B cell (primary cell): ENCODE measurements around the gene XPC. TPM values are rescaled to one million over a fixed set of nuclear protein-coding genes. Genes with fewer than 3 reads are reported as not detected.
"Not testable (repeated sequence)": the region's sequence is repeated elsewhere in the genome, so short reads cannot be mapped to it uniquely, and the experiment has no call there.

Experiments
- ATAC-seq: fragments of 200-7000 bp; cut with Tn5 transposase; one replicate; pipeline ENCODE4 v1.10.0; 2021; ENCODE audit warnings: low read depth, mild to moderate bottlenecking, moderate number of reproducible peaks, moderate library complexity
- CTCF ChIA-PET: fragments of 350-600 bp; sonication (Branson Sonifier 250); formaldehyde crosslinking; loops from one replicate; lab custom pipeline; 2021; ENCODE audit warnings: antibody characterized with exemption, inconsistent platforms; lab: Charles Lee
- POLR2A ChIA-PET: fragments of 350-600 bp; sonication (Branson Sonifier 250); formaldehyde crosslinking; loops from one replicate; lab custom pipeline; 2021; ENCODE audit warnings: antibody characterized with exemption; lab: Charles Lee
- DNase-seq: peaks from one replicate; pipeline ENCODE4 v3.0.0; 2013
- H2AFZ ChIP-seq: 2 replicates; pipeline ENCODE4 v1.6.1; 2012; ENCODE audit warnings: mild to moderate bottlenecking, low read depth, low read length; ENCODE audit not compliant: insufficient read depth, poor library complexity, severe bottlenecking
- H3K27ac ChIP-seq, 2 donors: 1 replicate in 1 of 2; 2 replicates in 1 of 2; pipeline ENCODE4 v1.5.1; 2012 to 2013; ENCODE audit warnings: low read length in 2 of 2, mild to moderate bottlenecking in 2 of 2, moderate library complexity in 1 of 2
- H3K27me3 ChIP-seq, 4 experiments: fragments of 200-600 bp in 1 of 4; sonication (generic) in 1 of 4; replicated peaks in 1 of 4; 1 replicate in 2 of 4; 2 replicates in 2 of 4; pipeline versions ENCODE4 v1.6.1 to v1.7.0; 2013 to 2016; ENCODE audit warnings: low read length in 3 of 4, mild to moderate bottlenecking in 2 of 4, mixed read lengths in 1 of 4, moderate library complexity in 1 of 4; ENCODE audit not compliant: insufficient read depth in 4 of 4, control insufficient read depth in 3 of 4; ENCODE audit errors: control extremely low read depth in 1 of 4
- H3K36me3 ChIP-seq, 2 experiments: replicated peaks in 1 of 2; 1 replicate in 1 of 2; 2 replicates in 1 of 2; pipeline versions ENCODE4 v1.6.1 to v1.7.1; 2013; ENCODE audit warnings: low read length in 1 of 2; ENCODE audit not compliant: insufficient read depth in 2 of 2, control insufficient read depth in 1 of 2; ENCODE audit errors: control extremely low read depth in 1 of 2, extremely low read depth in 1 of 2
- H3K4me1 ChIP-seq, 2 donors: fragments of 200-600 bp in 1 of 2; sonication (generic) in 1 of 2; 1 replicate in 1 of 2; 2 replicates in 1 of 2; pipeline versions ENCODE4 v1.5.1 to v1.6.1; 2013 to 2017; ENCODE audit warnings: low read length in 2 of 2; ENCODE audit not compliant: control insufficient read depth in 2 of 2, insufficient read depth in 2 of 2
- H3K4me2 ChIP-seq: replicated peaks from 2 replicates; pipeline ENCODE3; 2012; ENCODE audit warnings: mild to moderate bottlenecking, low read depth, low read length; ENCODE audit not compliant: poor library complexity, severe bottlenecking
- H3K4me3 ChIP-seq, 5 experiments: fragments of 200-600 bp in 1 of 5; sonication (generic) in 1 of 5; 1 replicate in 3 of 5; 2 replicates in 2 of 5; pipeline versions ENCODE4 v1.5.1 to v1.7.0; 2011 to 2016; ENCODE audit warnings: low read length in 4 of 5, mild to moderate bottlenecking in 4 of 5, low read depth in 2 of 5, control low read depth in 1 of 5, moderate library complexity in 1 of 5; ENCODE audit not compliant: insufficient read depth in 1 of 5; ENCODE audit errors: control extremely low read depth in 1 of 5, extremely low read depth in 1 of 5
- H3K79me2 ChIP-seq: fragments of 200-600 bp; sonication (generic); one replicate; pipeline ENCODE4 v1.6.0; 2016; ENCODE audit warnings: low read length; ENCODE audit not compliant: control insufficient read depth, insufficient read depth
- H3K9ac ChIP-seq: fragments of 200-600 bp; sonication (generic); 2 replicates; pipeline ENCODE4 v1.6.1; 2017; ENCODE audit warnings: mild to moderate bottlenecking, low read length, moderate library complexity
- H3K9me3 ChIP-seq, 3 donors: one replicate each; pipeline versions ENCODE4 v1.6.1 to v1.7.1; 2013; ENCODE audit warnings: low read length in 2 of 3; ENCODE audit not compliant: control insufficient read depth in 2 of 3, insufficient read depth in 1 of 3; ENCODE audit errors: control extremely low read depth in 1 of 3
- H4K20me1 ChIP-seq: 2 replicates; pipeline ENCODE4 v1.6.0; 2012; ENCODE audit warnings: mild to moderate bottlenecking, low read length; ENCODE audit not compliant: insufficient read depth, control insufficient read depth, poor library complexity, severe bottlenecking
- H3K27ac Mint-ChIP-seq: one replicate; pipeline ENCODE4 v1.8.0; 2021; ENCODE audit warnings: mixed read lengths
- H3K27me3 Mint-ChIP-seq: one replicate; pipeline ENCODE4 v1.8.0; 2021; ENCODE audit warnings: mixed read lengths
- H3K4me1 Mint-ChIP-seq: one replicate; pipeline ENCODE4 v1.8.0; 2021; ENCODE audit warnings: mixed read lengths
- H3K4me3 Mint-ChIP-seq: one replicate; pipeline ENCODE4 v1.8.0; 2021; ENCODE audit warnings: mixed read lengths
- H3K9me3 Mint-ChIP-seq: one replicate; pipeline ENCODE4 v1.8.0; 2022; ENCODE audit warnings: mixed read lengths; ENCODE audit not compliant: insufficient read depth
- EZH2 ChIP-seq: IDR thresholded peaks from 2 replicates; pipeline ENCODE4 v1.6.1; 2012; ENCODE audit warnings: borderline replicate concordance, low read depth, mild to moderate bottlenecking, moderate library complexity, low read length; ENCODE audit not compliant: insufficient read depth, poor library complexity, severe bottlenecking
- WGBS: methylation state at CpG from one replicate; pipeline ENCODE4 v1.1.5; 2013; ENCODE audit warnings: missing lambda C conversion rate; ENCODE audit not compliant: insufficient coverage; 5-methylcytosine and 5-hydroxymethylcytosine counted together
- intact Hi-C: fragments of 100-400 bp; cut with micrococcal nuclease; formaldehyde crosslinking; loops from one replicate; pipeline ENCODE4 v1.10.0; 2022
- polyA plus RNA-seq: library from polyadenylated mRNA; depleted of rRNA; stranded (reverse); fragments of >200 nt; gene quantifications from 2 replicates; pipeline ENCODE4 v1.2.3, GENCODE V29; 2012
- total RNA-seq, 2 donors: library from RNA; stranded (reverse); fragments of 120-200 nt in 1 of 2; gene quantifications; 1 replicate in 1 of 2; 2 replicates in 1 of 2; pipeline versions ENCODE4 v1.2.3 to v1.2.4, GENCODE V29; 2013 to 2022
- TF ChIP-seq, protein P1 (sequence below): fragments of 200-600 bp; IDR thresholded peaks from one replicate; pipeline ENCODE4 v1.8.0; 2022; ENCODE audit warnings: antibody characterized with exemption, mild to moderate bottlenecking

The XPC gene
- total and polyA plus RNA-seq, 2 donors (not counting 1 experiment from before 2014, with no cell fraction given), result 22.5 to 67.6 TPM

DNA sequence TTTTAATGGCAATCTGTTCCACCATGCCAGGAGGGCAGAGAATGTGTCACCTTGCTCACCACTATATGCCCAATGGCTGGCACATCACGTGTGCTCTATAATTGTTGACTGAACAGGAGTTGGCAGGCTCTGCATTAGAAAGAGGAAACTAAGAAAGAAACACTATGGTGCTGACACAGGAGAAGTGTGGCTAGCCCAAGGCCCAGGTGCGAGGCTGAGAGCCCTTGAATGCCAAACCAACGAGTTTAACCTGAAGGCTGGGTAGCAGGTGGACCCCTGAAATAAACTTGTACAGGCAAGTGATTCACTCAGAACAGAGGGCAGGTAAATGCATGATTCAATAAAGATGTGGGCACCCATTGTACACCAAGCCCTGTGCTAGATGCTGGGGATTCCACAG lies 56.1 kb downstream of the XPC start:
- CTCF ChIA-PET, result interaction anchor here (1.5 kb wide), 1 partner anchor 81 kb away, joined by 4 read pairs; no protein-coding TSS in a partner anchor
- no peak for DNase-seq
- intact Hi-C loops, result loop anchor here (5.0 to 10.0 kb wide), 4 partner anchors 40 to 1565 kb away; partner anchors contain the start of genes BTD, HACL1 and MKRN2
- Histone ChIP-seq H3K4me3 (no peak overlapping the region), H3K27ac (no peak overlapping the region), H3K27me3 (no peaks in the 10 kb centered on the region), H3K36me3 (peaks cover 0 to 13% of the 10 kb centered on the region in 2 experiments), H2AFZ (no peak overlapping the region), H3K4me1 (peaks cover 24 to 32% of the 10 kb centered on the region in 2 donors), H3K79me2 (peaks cover 67% of the 10 kb centered on the region), H3K4me2 (no peak overlapping the region), H3K9me3 (no peaks in the 10 kb centered on the region), H4K20me1 (peaks cover 8% of the 10 kb centered on the region), H3K9ac (no peak overlapping the region)
- peaks cover 38% of the 10 kb centered on the region for H3K4me1 Mint-ChIP-seq
- no peaks in the 10 kb centered on the region for H3K27me3 Mint-ChIP-seq
- TF ChIP-seq, protein P1, sequence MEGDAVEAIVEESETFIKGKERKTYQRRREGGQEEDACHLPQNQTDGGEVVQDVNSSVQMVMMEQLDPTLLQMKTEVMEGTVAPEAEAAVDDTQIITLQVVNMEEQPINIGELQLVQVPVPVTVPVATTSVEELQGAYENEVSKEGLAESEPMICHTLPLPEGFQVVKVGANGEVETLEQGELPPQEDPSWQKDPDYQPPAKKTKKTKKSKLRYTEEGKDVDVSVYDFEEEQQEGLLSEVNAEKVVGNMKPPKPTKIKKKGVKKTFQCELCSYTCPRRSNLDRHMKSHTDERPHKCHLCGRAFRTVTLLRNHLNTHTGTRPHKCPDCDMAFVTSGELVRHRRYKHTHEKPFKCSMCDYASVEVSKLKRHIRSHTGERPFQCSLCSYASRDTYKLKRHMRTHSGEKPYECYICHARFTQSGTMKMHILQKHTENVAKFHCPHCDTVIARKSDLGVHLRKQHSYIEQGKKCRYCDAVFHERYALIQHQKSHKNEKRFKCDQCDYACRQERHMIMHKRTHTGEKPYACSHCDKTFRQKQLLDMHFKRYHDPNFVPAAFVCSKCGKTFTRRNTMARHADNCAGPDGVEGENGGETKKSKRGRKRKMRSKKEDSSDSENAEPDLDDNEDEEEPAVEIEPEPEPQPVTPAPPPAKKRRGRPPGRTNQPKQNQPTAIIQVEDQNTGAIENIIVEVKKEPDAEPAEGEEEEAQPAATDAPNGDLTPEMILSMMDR, result no peak
- no peak for TF ChIP-seq EZH2
- no peak overlapping the region for H3K27ac Mint-ChIP-seq
- no peaks in the 10 kb centered on the region for H3K9me3 Mint-ChIP-seq
- POLR2A ChIA-PET, result no interaction called here
- ATAC-seq, result no peak
- H3K4me3 Mint-ChIP-seq, result peak overlapping the region; percentile 68
- 93% methylated on average over 3 of the region's 3 CpGs for WGBS

GRCh38 chr3:14121859-14122258 lies 56.5 kb downstream of the XPC start:
- Histone ChIP-seq H3K27me3 (no peaks in the 10 kb centered on the region), H3K4me3 (no peak overlapping the region), H3K9ac (no peak overlapping the region), H3K36me3 (peaks cover 0 to 13% of the 10 kb centered on the region in 2 experiments), H2AFZ (no peak overlapping the region), H3K4me1 (peaks cover 24 to 27% of the 10 kb centered on the region in 2 donors), H3K4me2 (no peak overlapping the region), H4K20me1 (peaks cover 4% of the 10 kb centered on the region), H3K27ac (no peak overlapping the region), H3K79me2 (peaks cover 63% of the 10 kb centered on the region), H3K9me3 (no peaks in the 10 kb centered on the region)
- H3K9me3 Mint-ChIP-seq, result no peaks in the 10 kb centered on the region
- peak overlapping the region; percentile 58 for H3K4me3 Mint-ChIP-seq
- H3K27ac Mint-ChIP-seq, result no peak overlapping the region
- peaks cover 34% of the 10 kb centered on the region for H3K4me1 Mint-ChIP-seq
- POLR2A ChIA-PET, result interaction anchor here (1.1 kb wide), 1 partner anchor 311 kb away, joined by 3 read pairs; no protein-coding TSS in a partner anchor
- CTCF ChIA-PET, result interaction anchor here (0.9 kb wide), 1 partner anchor 11 kb away, joined by 3 read pairs; no protein-coding TSS in a partner anchor
- intact Hi-C loops, result loop anchor here (5.0 to 10.0 kb wide), 4 partner anchors 40 to 1565 kb away; partner anchors contain the start of genes BTD, HACL1 and MKRN2
- no peaks in the 10 kb centered on the region for H3K27me3 Mint-ChIP-seq
- DNase-seq, result no peak
- TF ChIP-seq EZH2, result no peak
- TF ChIP-seq, protein P1, result no peak
- WGBS, result 97% methylated on average over 4 of the region's 5 CpGs
- no peak for ATAC-seq

DNA sequence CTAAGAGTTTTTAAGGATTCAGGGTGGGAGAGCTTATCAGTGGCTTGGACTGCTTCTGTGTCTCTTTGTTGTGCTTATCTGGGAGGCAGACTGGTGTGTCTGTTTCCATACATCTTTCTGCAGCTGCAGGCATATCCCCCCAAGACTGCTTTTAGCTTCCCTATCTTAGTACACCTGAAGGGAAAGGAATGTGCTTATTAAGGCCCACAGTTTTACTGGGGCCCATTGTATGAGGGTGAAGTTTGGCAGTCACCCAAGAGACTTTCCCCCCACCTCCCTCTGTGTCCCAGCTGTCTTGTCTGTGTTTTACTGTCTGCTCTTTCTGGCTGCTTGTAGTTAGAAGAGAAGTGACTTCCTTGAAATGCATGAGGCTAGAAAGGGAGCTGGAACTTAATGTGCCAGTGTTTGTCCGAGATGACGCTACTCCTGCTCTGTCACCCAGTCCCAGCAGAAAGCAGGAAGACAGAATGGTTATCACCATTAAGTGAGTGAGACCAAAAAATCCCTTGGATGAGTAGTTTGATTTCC lies 57.4 kb downstream of the XPC start:
- not testable (repeated sequence) for H3K27ac Mint-ChIP-seq, DNase-seq, H3K4me2 ChIP-seq, H3K27ac ChIP-seq, H3K9me3 ChIP-seq, H3K9ac ChIP-seq, H3K9me3 Mint-ChIP-seq, H3K27me3 Mint-ChIP-seq, H4K20me1 ChIP-seq, H2AFZ ChIP-seq, H3K4me3 Mint-ChIP-seq, ATAC-seq, H3K27me3 ChIP-seq, H3K4me3 ChIP-seq
- Histone ChIP-seq H3K36me3 (peaks cover 0 to 19% of the 10 kb centered on the region in 2 experiments), H3K4me1 (peaks cover 16 to 19% of the 10 kb centered on the region in 2 donors), H3K79me2 (peaks cover 54% of the 10 kb centered on the region)
- ChIA-PET CTCF (interaction anchor here (0.9 kb wide), 1 partner anchor 12 kb away, joined by 3 read pairs; no protein-coding TSS in a partner anchor), POLR2A (interaction anchor here (1.1 kb wide), 1 partner anchor 312 kb away, joined by 3 read pairs; no protein-coding TSS in a partner anchor)
- no CpG with 5 or more reads among the region's 2 CpGs for WGBS
- peaks cover 25% of the 10 kb centered on the region for H3K4me1 Mint-ChIP-seq
- intact Hi-C loops, result loop anchor here (5.0 to 10.0 kb wide), 4 partner anchors 41 to 1564 kb away; partner anchors contain the start of genes BTD, HACL1 and MKRN2
